Esophagus muscularis mucosa (tissue), 4 donors: ENCODE data around the gene USP12.

Experiments
- CTCF ChIP-seq, 3 experiments: fragments of 200-600 bp in 2 of 3; fragments of 450-650 bp in 1 of 3; sonication (generic) in 2 of 3; IDR thresholded peaks; one replicate each; pipeline ENCODE4 v1.5.1; 2017 to 2019; ENCODE audit warnings: antibody characterized with exemption in 3 of 3, mild to moderate bottlenecking in 2 of 3, moderate library complexity in 1 of 3
- EP300 ChIP-seq: sonication (generic); formaldehyde crosslinking; IDR thresholded peaks from one replicate; pipeline ENCODE4 v1.6.1; 2017; ENCODE audit warnings: antibody characterized with exemption
- POLR2A ChIP-seq: fragments of 450-650 bp; IDR thresholded peaks from one replicate; pipeline ENCODE4 v1.6.1; 2017; ENCODE audit warnings: antibody characterized with exemption, moderate library complexity, mild to moderate bottlenecking, low read depth
- POLR2AphosphoS5 ChIP-seq, 2 donors: sonication (generic); formaldehyde crosslinking; IDR thresholded peaks; one replicate each; pipeline ENCODE4 v1.6.1; 2017; ENCODE audit warnings: antibody characterized with exemption in 2 of 2

GRCh38 chr13:27168086-27168485, 3.5 kb downstream of the USP12 start:
- TF ChIP-seq CTCF (IDR thresholded peaks at IDR 0.05) (no peak), EP300 (no peak), POLR2A (no peak), POLR2AphosphoS5 (IDR thresholded peaks at IDR 0.05) (peak in 1 of 2 donors; percentile 13)
